Caco-2 (cell line): ENCODE measurements around the gene ZNF184. TPM values are rescaled to one million over a fixed set of nuclear protein-coding genes. Genes with fewer than 3 reads are reported as not detected.

Experiments
- BruUV-seq: library from RNA; stranded (reverse); fragments of 400-500 nt; replicated peaks from 2 replicates; lab custom pipeline; 2021; lab: Mats Ljungman, UMichigan
- CTCF ChIA-PET: fragments of 300-600 bp; sonication (Branson Sonifier 250); formaldehyde crosslinking; loops from one replicate; lab custom pipeline; 2022; ENCODE audit warnings: antibody characterized with exemption; lab: Charles Lee
- POLR2A ChIA-PET: fragments of 300-600 bp; sonication (Branson Sonifier 250); formaldehyde crosslinking; loops from one replicate; lab custom pipeline; 2022; ENCODE audit warnings: antibody characterized with exemption; lab: Charles Lee
- DNase-seq, 2 experiments: peaks; one replicate each; pipeline versions ENCODE4 v3.0.0 to v3.0.0-alpha.2; 2020 to 2022
- H3K27me3 ChIP-seq: replicated peaks from 2 replicates; pipeline ENCODE4 v1.6.0; 2011; ENCODE audit warnings: low read length; ENCODE audit not compliant: control insufficient read depth, insufficient read depth
- H3K36me3 ChIP-seq: 2 replicates; pipeline ENCODE4 v1.5.1; 2011; ENCODE audit warnings: low read length; ENCODE audit not compliant: control insufficient read depth, insufficient read depth
- H3K4me1 ChIP-seq: fragments of 250-450 bp; sonication (Bioruptor Pico); 2 replicates; pipeline ENCODE4 v1.5.1; 2020; ENCODE audit warnings: mild to moderate bottlenecking
- H3K4me3 ChIP-seq: 2 replicates; pipeline ENCODE4 v1.5.1; 2011; ENCODE audit warnings: low read depth, mild to moderate bottlenecking, control low read depth, low read length
- H3K9me3 ChIP-seq: fragments of 250-450 bp; sonication (Bioruptor Pico); 2 replicates; pipeline ENCODE4 v1.5.1; 2020; ENCODE audit warnings: mild to moderate bottlenecking, moderate library complexity
- H3K27ac Mint-ChIP-seq: one replicate; pipeline ENCODE4 v1.8.0; 2022; ENCODE audit warnings: mixed read lengths; ENCODE audit not compliant: unreplicated experiment
- H3K27me3 Mint-ChIP-seq: one replicate; pipeline ENCODE4 v1.8.0; 2022; ENCODE audit warnings: mixed read lengths; ENCODE audit not compliant: insufficient read depth, unreplicated experiment
- H3K36me3 Mint-ChIP-seq: one replicate; pipeline ENCODE4 v1.8.0; 2022; ENCODE audit warnings: mild to moderate bottlenecking, mixed read lengths; ENCODE audit not compliant: insufficient read depth, unreplicated experiment
- H3K4me1 Mint-ChIP-seq: one replicate; pipeline ENCODE4 v1.8.0; 2022; ENCODE audit warnings: low read depth, mixed read lengths; ENCODE audit not compliant: unreplicated experiment
- H3K4me3 Mint-ChIP-seq: one replicate; pipeline ENCODE4 v1.8.0; 2022; ENCODE audit warnings: mild to moderate bottlenecking, moderate library complexity, mixed read lengths; ENCODE audit not compliant: unreplicated experiment
- H3K9me3 Mint-ChIP-seq: one replicate; pipeline ENCODE4 v1.8.0; 2022; ENCODE audit warnings: mixed read lengths; ENCODE audit not compliant: unreplicated experiment
- intact Hi-C: fragments of 100-400 bp; cut with micrococcal nuclease; formaldehyde crosslinking; loops from one replicate; pipeline ENCODE4 v1.10.0; 2022; ENCODE audit not compliant: unreplicated experiment
- total RNA-seq: library from RNA; stranded (reverse); gene quantifications from 2 replicates; pipeline ENCODE4 v1.2.3, GENCODE V29; 2022
- TF ChIP-seq, protein P1 (sequence below), 2 experiments: fragments of 200-600 bp in 1 of 2; IDR thresholded peaks; 1 replicate in 1 of 2; 2 replicates in 1 of 2; pipeline versions ENCODE4 v1.5.1 to v1.8.0; 2011 to 2022; ENCODE audit warnings: antibody characterized with exemption in 1 of 2, control low read depth in 1 of 2, inconsistent platforms in 1 of 2, low read depth in 1 of 2, low read length in 1 of 2, mild to moderate bottlenecking in 1 of 2, moderate library complexity in 1 of 2; ENCODE audit not compliant: insufficient read depth in 1 of 2, severe bottlenecking in 1 of 2, unreplicated experiment in 1 of 2

ZNF184 gene
- total RNA-seq, 1 experiment from 2014 or later = 3.9 TPM

DNA sequence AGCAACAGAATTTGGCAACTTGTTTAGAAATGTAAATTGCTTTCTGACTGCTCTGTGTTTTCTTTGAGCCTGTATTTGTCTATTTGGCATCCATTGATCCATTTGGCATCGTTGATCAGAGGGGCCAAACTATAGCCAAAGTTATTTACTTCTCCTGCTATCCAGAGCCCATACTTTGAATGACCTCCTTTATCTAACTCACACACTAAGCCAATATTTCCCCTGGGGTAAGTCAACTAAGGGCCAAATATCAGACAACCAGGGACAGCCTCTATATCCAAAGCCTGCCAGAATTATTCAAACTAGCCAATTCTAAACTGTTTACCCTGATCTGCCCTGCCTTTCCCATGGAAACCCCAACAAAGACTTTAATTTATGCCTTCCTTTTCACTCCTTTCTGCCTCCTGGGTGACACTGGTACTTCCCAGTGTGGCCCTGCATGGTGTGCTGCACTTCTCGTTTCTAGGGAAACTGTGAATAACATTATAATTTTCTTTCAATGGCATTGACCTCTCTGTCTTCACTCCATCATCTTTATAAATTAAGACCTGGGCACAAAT, 19.8 kb upstream of the ZNF184 start:
- TF ChIP-seq, protein P1, sequence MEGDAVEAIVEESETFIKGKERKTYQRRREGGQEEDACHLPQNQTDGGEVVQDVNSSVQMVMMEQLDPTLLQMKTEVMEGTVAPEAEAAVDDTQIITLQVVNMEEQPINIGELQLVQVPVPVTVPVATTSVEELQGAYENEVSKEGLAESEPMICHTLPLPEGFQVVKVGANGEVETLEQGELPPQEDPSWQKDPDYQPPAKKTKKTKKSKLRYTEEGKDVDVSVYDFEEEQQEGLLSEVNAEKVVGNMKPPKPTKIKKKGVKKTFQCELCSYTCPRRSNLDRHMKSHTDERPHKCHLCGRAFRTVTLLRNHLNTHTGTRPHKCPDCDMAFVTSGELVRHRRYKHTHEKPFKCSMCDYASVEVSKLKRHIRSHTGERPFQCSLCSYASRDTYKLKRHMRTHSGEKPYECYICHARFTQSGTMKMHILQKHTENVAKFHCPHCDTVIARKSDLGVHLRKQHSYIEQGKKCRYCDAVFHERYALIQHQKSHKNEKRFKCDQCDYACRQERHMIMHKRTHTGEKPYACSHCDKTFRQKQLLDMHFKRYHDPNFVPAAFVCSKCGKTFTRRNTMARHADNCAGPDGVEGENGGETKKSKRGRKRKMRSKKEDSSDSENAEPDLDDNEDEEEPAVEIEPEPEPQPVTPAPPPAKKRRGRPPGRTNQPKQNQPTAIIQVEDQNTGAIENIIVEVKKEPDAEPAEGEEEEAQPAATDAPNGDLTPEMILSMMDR (IDR thresholded peaks at IDR 0.05; ENCODE audit: insufficient read depth in 1 of 2, low read depth in 1 of 2, low read length in 1 of 2, severe bottlenecking in 1 of 2, unreplicated experiment in 1 of 2) = no peak
- ChIA-PET CTCF (no interaction called here), POLR2A (no interaction called here)
- Histone ChIP-seq H3K4me3 (no peak overlapping the region), H3K27me3 (no peaks in the 10 kb centered on the region), H3K9me3 (no peaks in the 10 kb centered on the region), H3K36me3 (no peaks in the 10 kb centered on the region), H3K4me1 (no peaks in the 10 kb centered on the region)
- H3K27me3 Mint-ChIP-seq = no peaks in the 10 kb centered on the region
- no peak overlapping the region for H3K27ac Mint-ChIP-seq
- BruUV-seq = no TSS peak
- H3K36me3 Mint-ChIP-seq = peaks cover 6% of the 10 kb centered on the region
- no peak overlapping the region for H3K4me3 Mint-ChIP-seq
- peaks cover 6% of the 10 kb centered on the region for H3K4me1 Mint-ChIP-seq
- intact Hi-C loops = no loop called here
- DNase-seq = no peak
- H3K9me3 Mint-ChIP-seq = no peaks in the 10 kb centered on the region

- no peak overlapping the region for H3K4me3 Mint-ChIP-seq
- H3K4me1 Mint-ChIP-seq = no peaks in the 10 kb centered on the region
- DNase-seq = peak; percentile 62 to 87
- H3K27ac Mint-ChIP-seq = no peak overlapping the region
- H3K36me3 Mint-ChIP-seq = no peaks in the 10 kb centered on the region
- CTCF ChIA-PET = interaction anchor here (1.2 kb wide), 1 partner anchor 300 kb away, joined by 4 read pairs; no protein-coding TSS in a partner anchor
- Histone ChIP-seq H3K9me3 (no peaks in the 10 kb centered on the region), H3K36me3 (no peaks in the 10 kb centered on the region), H3K27me3 (no peaks in the 10 kb centered on the region), H3K4me1 (no peaks in the 10 kb centered on the region), H3K4me3 (peak overlapping the region; percentile 52)
- POLR2A ChIA-PET = interaction anchor here (0.5 kb wide), 1 partner anchor 302 kb away, joined by 3 read pairs; no protein-coding TSS in a partner anchor
- H3K27me3 Mint-ChIP-seq = no peaks in the 10 kb centered on the region
- H3K9me3 Mint-ChIP-seq = no peaks in the 10 kb centered on the region
- intact Hi-C loops = loop anchor here (2.0 to 10.0 kb wide), 4 partner anchors 23 to 415 kb away; a partner anchor contains a TSS
- TF ChIP-seq, protein P1 (IDR thresholded peaks at IDR 0.05; ENCODE audit: insufficient read depth in 1 of 2, low read depth in 1 of 2, low read length in 1 of 2, severe bottlenecking in 1 of 2, unreplicated experiment in 1 of 2) = no peak
- no TSS peak for BruUV-seq
These were observed 6.6 kb upstream of the ZNF184 start for GRCh38 chr6:27479319-27480182.

GRCh38 chr6:27478706-27479318, 5.9 kb upstream of the ZNF184 start:
- intact Hi-C loops = loop anchor here (2.0 to 10.0 kb wide), 4 partner anchors 24 to 416 kb away; a partner anchor contains a TSS
- TF ChIP-seq, protein P1 (IDR thresholded peaks at IDR 0.05; ENCODE audit: insufficient read depth in 1 of 2, low read depth in 1 of 2, low read length in 1 of 2, severe bottlenecking in 1 of 2, unreplicated experiment in 1 of 2) = no peak

More at GRCh38 chr6:27478706-27479318, 5.9 kb upstream of the ZNF184 start:
- H3K4me3 ChIP-seq = peak overlapping the region; percentile 52
- Mint-ChIP-seq H3K9me3 (no peaks in the 10 kb centered on the region), H3K27ac (no peak overlapping the region), H3K27me3 (no peaks in the 10 kb centered on the region), H3K4me1 (no peaks in the 10 kb centered on the region), H3K36me3 (no peaks in the 10 kb centered on the region), H3K4me3 (no peak overlapping the region)
- H3K4me1 ChIP-seq = no peaks in the 10 kb centered on the region
- no peaks in the 10 kb centered on the region for H3K9me3 ChIP-seq
- peak; percentile 83 to 85 for DNase-seq
- POLR2A ChIA-PET = interaction anchor here (0.5 kb wide), 1 partner anchor 302 kb away, joined by 3 read pairs; no protein-coding TSS in a partner anchor
- H3K36me3 ChIP-seq = no peaks in the 10 kb centered on the region
- CTCF ChIA-PET = interaction anchor here (1.2 kb wide), 1 partner anchor 301 kb away, joined by 4 read pairs; no protein-coding TSS in a partner anchor
- no peaks in the 10 kb centered on the region for H3K27me3 ChIP-seq
- BruUV-seq = no TSS peak
